GM04504 (cell line): Measurements from ENCODE around the gene MLIP.

Experiments used
- DNase-seq: peaks from one replicate; pipeline ENCODE4 v3.0.0-alpha.2; 2012; ENCODE audit warnings: low read depth

MLIP gene

GRCh38 chr6:54282186-54282585 is 170.9 kb downstream of the MLIP start:
- peak; percentile 87 for DNase-seq

GRCh38 chr6:54284161-54284860 is 173.1 kb downstream of the MLIP start:
- no peak for DNase-seq

GRCh38 chr6:54285595-54285994 is 174.4 kb downstream of the MLIP start:
- DNase-seq, result no peak

- DNase-seq, result no peak
Observed at GRCh38 chr6:54286141-54286540, 174.9 kb downstream of the MLIP start.

- DNase-seq, result no peak
Observed at GRCh38 chr6:54288474-54288873, 177.2 kb downstream of the MLIP start.

GRCh38 chr6:54289426-54289825 is 178.2 kb downstream of the MLIP start:
- DNase-seq, result no peak

GRCh38 chr6:54291146-54291545 is 179.9 kb downstream of the MLIP start:
- DNase-seq, result no peak

- DNase-seq, result no peak
Observed at GRCh38 chr6:54291738-54292137, 180.5 kb downstream of the MLIP start.

- no peak for DNase-seq
Observed at GRCh38 chr6:54294965-54295532, 183.8 kb downstream of the MLIP start.

- no peak for DNase-seq
Observed at GRCh38 chr6:54299542-54300269, 188.5 kb downstream of the MLIP start.

GRCh38 chr6:54301770-54302169 is 190.5 kb downstream of the MLIP start:
- DNase-seq, result no peak

GRCh38 chr6:54307439-54307910 is 196.2 kb downstream of the MLIP start:
- no peak for DNase-seq

- DNase-seq, result no peak
Observed at GRCh38 chr6:54308289-54308985, 197.2 kb downstream of the MLIP start, which contains the start of gene TINAG. TSS of gene TINAG (plus strand) at chr6:54308441. CDS start at chr6:54308551, 110 bp downstream.

- DNase-seq, result no peak
Observed at GRCh38 chr6:54308986-54309315, 197.7 kb downstream of the MLIP start.

GRCh38 chr6:54310377-54311152 is 199.3 kb downstream of the MLIP start:
- no peak for DNase-seq

GRCh38 chr6:54315656-54316055 is 204.4 kb downstream of the MLIP start:
- DNase-seq, result no peak
